Upper lobe of left lung (tissue), 6 donors: ENCODE data around the gene TMEM250. TPM values are rescaled to one million over a fixed set of nuclear protein-coding genes. Genes with fewer than 3 reads are reported as not detected.

Experiments
- ATAC-seq, 2 donors: fragments of 200-7000 bp; cut with Tn5 transposase; one replicate each; pipeline ENCODE4 v1.9.1; 2022; ENCODE audit warnings: mild to moderate bottlenecking in 2 of 2, moderate library complexity in 2 of 2; ENCODE audit not compliant: low FRiP score in 2 of 2
- DNase-seq, 2 donors: peaks; one replicate each; pipeline ENCODE4 v3.0.0-alpha.2; 2019 to 2020
- H3K27ac ChIP-seq, 4 donors: fragments of 200-600 bp; sonication (generic); one replicate each; pipeline ENCODE4 v1.5.1; 2016 to 2019
- H3K27me3 ChIP-seq, 4 donors: fragments of 200-600 bp; sonication (generic); one replicate each; pipeline ENCODE4 v1.5.1; 2017 to 2019
- H3K36me3 ChIP-seq, 4 donors: fragments of 200-600 bp; sonication (generic); one replicate each; pipeline ENCODE4 v1.5.1; 2016 to 2019
- H3K4me1 ChIP-seq, 4 donors: fragments of 200-600 bp; sonication (generic); one replicate each; pipeline ENCODE4 v1.5.1; 2018 to 2019
- H3K4me3 ChIP-seq, 4 donors: fragments of 200-600 bp; sonication (generic); one replicate each; pipeline ENCODE4 v1.5.1; 2017 to 2019; ENCODE audit warnings: mild to moderate bottlenecking in 2 of 4, moderate library complexity in 1 of 4
- H3K9me3 ChIP-seq, 4 donors: fragments of 200-600 bp; sonication (generic); one replicate each; pipeline ENCODE4 v1.5.1; 2018 to 2019
- EP300 ChIP-seq, 4 donors: sonication (generic); formaldehyde crosslinking; IDR thresholded peaks; one replicate each; pipeline ENCODE4 v1.5.1; 2017; ENCODE audit warnings: antibody characterized with exemption in 4 of 4, control low read depth in 2 of 4
- POLR2A ChIP-seq, 4 donors: fragments of 450-650 bp; IDR thresholded peaks; one replicate each; pipeline ENCODE4 v1.5.1; 2016 to 2017; ENCODE audit warnings: antibody characterized with exemption in 4 of 4, mild to moderate bottlenecking in 2 of 4
- POLR2AphosphoS5 ChIP-seq, 2 donors: sonication (generic); formaldehyde crosslinking; IDR thresholded peaks; one replicate each; pipeline ENCODE4 v1.5.1; 2017; ENCODE audit warnings: antibody characterized with exemption in 2 of 2
- WGBS, 2 donors: methylation state at CpG; one replicate each; pipeline ENCODE4 v1.1.5; 2017 to 2018; 5-methylcytosine and 5-hydroxymethylcytosine counted together
- total RNA-seq, 6 donors: library from RNA; depleted of rRNA in 4 of 6; stranded (reverse); fragments of >200 nt in 4 of 6; gene quantifications; one replicate each; pipeline versions ENCODE4 v1.1.0 to v1.2.1, GENCODE V29; 2016 to 2021
- TF ChIP-seq, protein P1 (sequence below), 6 experiments: fragments of 450-650 bp in 4 of 6; fragments of 200-600 bp in 2 of 6; sonication (generic) in 2 of 6; IDR thresholded peaks; one replicate each; pipeline ENCODE4 v1.5.1; 2016 to 2019; ENCODE audit warnings: antibody characterized with exemption in 6 of 6
- donor health status: DM: no; HTN: no; CAD: no; lungs with moderate emphysema.
- donor health status: DM: no; HTN: yes; CAD: no; lungs with severe emphysema.

Gene TMEM250
- total RNA-seq, 6 donors from 2014 or later = 37.6 to 49.6 (median 38.4) TPM

DNA sequence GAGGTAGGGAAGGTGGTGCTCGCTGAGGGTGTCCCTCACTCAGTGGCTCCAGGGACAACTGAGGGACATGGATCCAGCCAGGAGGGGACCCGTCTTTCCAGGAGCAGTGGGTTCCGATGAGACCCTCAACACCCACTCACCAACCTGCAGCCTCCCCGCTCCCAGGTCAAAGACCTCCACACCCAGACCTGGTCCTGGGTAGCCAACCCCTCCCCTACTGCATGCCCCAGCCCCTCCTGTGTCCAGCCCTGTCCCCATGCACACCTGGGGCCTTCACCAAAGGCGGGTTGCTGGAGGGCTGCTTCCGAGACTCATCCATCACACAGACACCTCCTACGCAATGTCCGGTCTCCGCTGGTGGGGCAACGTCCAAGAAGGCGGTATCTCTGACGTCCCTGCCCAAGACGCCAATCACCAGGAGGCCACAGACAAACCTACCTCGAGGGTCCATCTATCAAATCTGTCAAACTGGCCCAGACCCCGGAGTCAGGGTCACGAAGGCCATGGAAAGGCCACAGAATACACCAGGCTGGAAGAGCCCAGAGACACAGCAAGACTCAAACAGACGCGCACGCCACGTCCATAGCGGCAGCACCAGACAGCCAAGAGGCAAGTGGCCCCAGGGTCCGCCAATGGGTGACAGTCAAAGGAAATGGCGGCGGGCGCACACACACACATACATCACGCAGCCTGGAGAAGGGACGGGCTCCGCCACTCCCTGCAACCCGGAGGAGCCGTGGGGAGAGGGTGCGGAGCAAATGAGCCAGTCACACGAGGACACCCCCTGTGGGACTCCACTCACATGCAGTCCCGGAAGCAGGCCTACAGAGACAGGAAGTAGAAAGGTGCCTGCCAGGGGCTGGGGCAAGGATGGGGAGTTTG is 34.4 kb downstream of the TMEM250 start:
- TF ChIP-seq POLR2AphosphoS5 (IDR thresholded peaks at IDR 0.05) (no peak), POLR2A (IDR thresholded peaks at IDR 0.05) (no peak), EP300 (IDR thresholded peaks at IDR 0.05) (no peak)
- TF ChIP-seq, protein P1, sequence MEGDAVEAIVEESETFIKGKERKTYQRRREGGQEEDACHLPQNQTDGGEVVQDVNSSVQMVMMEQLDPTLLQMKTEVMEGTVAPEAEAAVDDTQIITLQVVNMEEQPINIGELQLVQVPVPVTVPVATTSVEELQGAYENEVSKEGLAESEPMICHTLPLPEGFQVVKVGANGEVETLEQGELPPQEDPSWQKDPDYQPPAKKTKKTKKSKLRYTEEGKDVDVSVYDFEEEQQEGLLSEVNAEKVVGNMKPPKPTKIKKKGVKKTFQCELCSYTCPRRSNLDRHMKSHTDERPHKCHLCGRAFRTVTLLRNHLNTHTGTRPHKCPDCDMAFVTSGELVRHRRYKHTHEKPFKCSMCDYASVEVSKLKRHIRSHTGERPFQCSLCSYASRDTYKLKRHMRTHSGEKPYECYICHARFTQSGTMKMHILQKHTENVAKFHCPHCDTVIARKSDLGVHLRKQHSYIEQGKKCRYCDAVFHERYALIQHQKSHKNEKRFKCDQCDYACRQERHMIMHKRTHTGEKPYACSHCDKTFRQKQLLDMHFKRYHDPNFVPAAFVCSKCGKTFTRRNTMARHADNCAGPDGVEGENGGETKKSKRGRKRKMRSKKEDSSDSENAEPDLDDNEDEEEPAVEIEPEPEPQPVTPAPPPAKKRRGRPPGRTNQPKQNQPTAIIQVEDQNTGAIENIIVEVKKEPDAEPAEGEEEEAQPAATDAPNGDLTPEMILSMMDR (IDR thresholded peaks at IDR 0.05) = no peak
- peaks cover 56 to 89% (median 72%) of the 10 kb centered on the region in 4 donors for H3K4me1 ChIP-seq
- H3K27me3 ChIP-seq = no peaks in the 10 kb centered on the region
- DNase-seq (peak in 1 of 2 donors; percentile 60), ATAC-seq (no peak)
- peaks cover 0 to 5% (median 0%) of the 10 kb centered on the region in 4 donors for H3K36me3 ChIP-seq
- H3K9me3 ChIP-seq = no peaks in the 10 kb centered on the region
- H3K27ac ChIP-seq = no peak overlapping the region
- no peak overlapping the region for H3K4me3 ChIP-seq
- WGBS, 2 donors = 86 to 92% methylated on average over 29 to 33 of the region's 33 CpGs

DNA sequence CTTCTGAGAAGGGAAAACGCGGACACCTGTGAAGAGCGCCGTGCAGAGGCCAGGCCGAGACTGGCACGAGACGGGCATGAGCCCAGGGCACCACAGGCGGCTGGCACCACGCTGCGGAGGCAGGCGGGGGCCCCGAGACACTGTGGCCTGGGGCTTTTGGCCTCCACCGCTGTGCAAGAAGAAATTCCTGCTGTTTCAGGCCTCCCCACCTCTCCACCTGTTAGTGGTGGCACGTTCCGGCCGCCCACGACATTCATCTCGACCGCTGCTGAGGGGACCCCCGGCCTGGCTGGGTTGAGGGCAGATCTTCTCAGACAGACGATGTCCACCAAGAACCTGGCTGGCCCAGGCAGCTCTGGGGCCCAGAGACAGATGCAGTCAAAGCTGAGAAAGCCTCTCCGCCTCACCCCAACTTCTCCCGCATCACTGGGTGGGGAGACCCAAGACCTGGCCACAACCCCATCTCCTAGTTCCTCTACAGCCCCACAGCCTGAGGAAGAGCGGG is 35.1 kb downstream of the TMEM250 start:
- Histone ChIP-seq H3K9me3 (no peaks in the 10 kb centered on the region), H3K27me3 (no peaks in the 10 kb centered on the region), H3K4me3 (no peak overlapping the region), H3K27ac (no peak overlapping the region), H3K36me3 (peaks cover 0 to 5% (median 0%) of the 10 kb centered on the region in 4 donors), H3K4me1 (peaks cover 56 to 89% (median 70%) of the 10 kb centered on the region in 4 donors)
- TF ChIP-seq EP300 (IDR thresholded peaks at IDR 0.05) (no peak), POLR2A (IDR thresholded peaks at IDR 0.05) (no peak), POLR2AphosphoS5 (IDR thresholded peaks at IDR 0.05) (no peak)
- TF ChIP-seq, protein P1 (IDR thresholded peaks at IDR 0.05) = no peak
- DNase-seq = peak in 1 of 2 donors; percentile 64
- WGBS, 2 donors = 91 to 96% methylated on average over 11 to 23 of the region's 24 CpGs
- no peak for ATAC-seq

DNA sequence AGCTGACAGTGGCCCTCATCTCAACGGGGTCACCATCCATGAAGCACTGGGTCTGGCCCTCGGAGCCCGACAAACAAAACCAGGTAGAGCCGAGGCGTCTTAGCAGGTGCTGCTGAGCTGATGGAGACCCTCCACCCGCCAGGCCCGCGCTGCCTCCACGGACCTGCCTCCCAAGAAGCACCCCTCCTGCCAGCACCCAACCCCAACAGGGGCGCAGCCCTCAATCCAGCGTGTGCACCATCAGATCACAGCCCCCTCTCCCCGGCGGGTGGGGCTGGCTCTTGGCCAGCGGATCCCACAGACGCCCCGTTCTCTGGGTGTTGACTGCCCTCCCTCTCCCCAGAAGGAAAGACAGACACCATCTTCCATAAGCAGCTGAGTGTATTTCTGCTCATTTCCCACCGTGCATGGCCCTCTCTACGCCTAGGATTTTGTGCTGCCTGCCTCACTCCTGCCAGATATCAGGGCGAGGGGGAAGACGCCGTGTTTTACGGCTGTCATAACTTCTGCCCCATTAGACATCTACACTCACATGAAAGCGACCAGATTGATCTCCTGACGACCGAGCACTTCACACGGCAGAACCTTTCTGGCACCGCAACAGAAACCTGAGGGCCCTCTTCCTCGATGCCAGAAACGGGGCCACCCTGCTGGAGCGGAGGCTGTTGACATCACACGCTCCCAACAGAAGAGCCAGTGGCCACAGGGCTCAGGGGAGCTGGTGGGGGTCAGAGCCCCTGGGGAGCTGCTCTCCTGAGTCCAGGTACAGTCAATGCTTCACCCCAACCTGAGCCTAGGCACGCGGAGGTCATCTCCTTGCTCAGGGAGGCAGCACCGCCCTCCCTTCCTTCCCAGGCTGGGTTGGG is 35.9 kb downstream of the TMEM250 start:
- ATAC-seq (no peak), DNase-seq (peak in 1 of 2 donors; percentile 72)
- H3K27ac ChIP-seq = no peak overlapping the region
- H3K36me3 ChIP-seq = peaks cover 0 to 5% (median 0%) of the 10 kb centered on the region in 4 donors
- 78 to 82% methylated on average over 20 to 32 of the region's 34 CpGs for WGBS, 2 donors
- H3K27me3 ChIP-seq = no peaks in the 10 kb centered on the region
- H3K9me3 ChIP-seq = no peaks in the 10 kb centered on the region
- no peak overlapping the region for H3K4me3 ChIP-seq
- H3K4me1 ChIP-seq = peaks cover 48 to 82% (median 62%) of the 10 kb centered on the region in 4 donors
- no peak for TF ChIP-seq POLR2A (IDR thresholded peaks at IDR 0.05)
- TF ChIP-seq EP300 (IDR thresholded peaks at IDR 0.05) = no peak
- TF ChIP-seq, protein P1 (IDR thresholded peaks at IDR 0.05) = no peak
- no peak for TF ChIP-seq POLR2AphosphoS5 (IDR thresholded peaks at IDR 0.05)

DNA sequence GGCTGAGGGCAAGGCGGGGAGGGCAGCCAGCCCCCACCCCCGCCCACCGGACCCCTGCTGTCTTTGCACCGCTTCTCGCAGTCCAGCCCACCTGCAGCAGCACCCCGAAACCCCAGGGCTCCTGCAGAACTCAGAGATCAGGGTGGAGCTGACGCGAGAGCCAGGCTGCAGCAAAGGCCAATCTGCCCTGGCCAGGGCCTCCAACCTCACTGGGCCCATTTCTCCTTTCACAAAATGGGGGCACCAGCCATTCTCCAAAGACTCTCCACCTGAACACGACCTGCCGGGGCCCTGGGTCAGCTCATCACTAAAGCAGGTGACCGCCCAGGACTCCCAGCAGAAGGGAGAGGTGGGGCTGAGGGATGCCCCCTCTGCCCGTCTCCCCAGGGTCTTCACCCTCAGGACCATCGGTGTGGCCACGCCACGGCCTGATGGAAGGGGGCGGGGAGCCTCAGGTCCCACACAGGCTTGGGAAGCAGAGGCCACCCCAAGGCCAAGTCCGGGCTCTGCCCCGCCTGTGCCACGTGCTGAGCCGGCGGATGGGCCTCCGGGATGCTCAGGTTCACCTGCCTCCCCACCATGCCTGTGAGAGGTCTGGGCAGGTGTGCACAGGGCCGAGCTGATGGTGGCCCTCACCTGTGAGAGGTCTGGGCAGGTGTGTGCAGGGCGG is 36.7 kb downstream of the TMEM250 start:
- H3K27ac ChIP-seq = peak overlapping the region; percentile 6 to 55 (median 27)
- ATAC-seq (no peak), DNase-seq (peak in 1 of 2 donors; percentile 81)
- WGBS, 2 donors = 89 to 90% methylated on average over 2 to 23 of the region's 24 CpGs
- peaks cover 44 to 74% (median 57%) of the 10 kb centered on the region in 4 donors for H3K4me1 ChIP-seq
- no peaks in the 10 kb centered on the region for H3K9me3 ChIP-seq
- no peak overlapping the region for H3K4me3 ChIP-seq
- peaks cover 0 to 5% (median 0%) of the 10 kb centered on the region in 4 donors for H3K36me3 ChIP-seq
- TF ChIP-seq POLR2AphosphoS5 (IDR thresholded peaks at IDR 0.05) (no peak), EP300 (IDR thresholded peaks at IDR 0.05) (no peak), POLR2A (IDR thresholded peaks at IDR 0.05) (no peak)
- TF ChIP-seq, protein P1 (IDR thresholded peaks at IDR 0.05) = no peak
- H3K27me3 ChIP-seq = no peaks in the 10 kb centered on the region
